OCI-LY3 (cell line): ENCODE measurements around the gene PEX10.

ENCODE experiments used
- H2AFZ ChIP-seq: fragments of 200-600, 300-600 bp; shearing (Covaris generic); 2 replicates; pipeline ENCODE4 v1.6.0; 2014; ENCODE audit warnings: antibody characterized with exemption, low read depth, low read length
- H3K27ac ChIP-seq: fragments of 200-600, 300-600 bp; sonication (generic); 2 replicates; pipeline ENCODE4 v1.5.1; 2014; ENCODE audit warnings: mild to moderate bottlenecking, low read length, moderate library complexity, mixed read lengths
- H3K27me3 ChIP-seq: fragments of 200-600, 300-600 bp; sonication (generic); 2 replicates; pipeline ENCODE4 v1.6.1; 2014; ENCODE audit warnings: low read depth, low read length, mixed read lengths
- H3K36me3 ChIP-seq: fragments of 200-600, 300-600 bp; sonication (generic); replicated peaks from 2 replicates; pipeline ENCODE3; 2014; ENCODE audit warnings: low read depth, low read length, mixed read lengths
- H3K4me1 ChIP-seq: fragments of 300-600, 200-600 bp; sonication (generic); 2 replicates; pipeline ENCODE4 v1.6.1; 2014; ENCODE audit warnings: low read length, mixed read lengths
- H3K4me2 ChIP-seq: fragments of 200-600, 300-600 bp; sonication (generic); 2 replicates; pipeline ENCODE4 v1.6.1; 2014; ENCODE audit warnings: low read length, mixed read lengths
- H3K4me3 ChIP-seq: fragments of 300-600, 200-600 bp; sonication (generic); 2 replicates; pipeline ENCODE4 v1.5.1; 2014; ENCODE audit warnings: antibody characterized with exemption, mild to moderate bottlenecking, low read length, moderate library complexity
- H3K79me2 ChIP-seq: fragments of 300-600, 200-600 bp; shearing (Covaris generic); 2 replicates; pipeline ENCODE4 v1.6.1; 2014; ENCODE audit warnings: mild to moderate bottlenecking, low read length, mixed read lengths
- H3K9ac ChIP-seq: fragments of 300-600, 200-600 bp; shearing (Covaris generic); 2 replicates; pipeline ENCODE4 v1.6.0; 2014; ENCODE audit warnings: mild to moderate bottlenecking, low read length, moderate library complexity
- H3K9me3 ChIP-seq: fragments of 200-600, 300-600 bp; shearing (Covaris generic); 2 replicates; pipeline ENCODE4 v1.6.1; 2014; ENCODE audit warnings: low read length, mixed read lengths; ENCODE audit not compliant: insufficient read depth
- H4K20me1 ChIP-seq: fragments of 200-600, 300-600 bp; sonication (generic); 2 replicates; pipeline ENCODE4 v1.6.1; 2016; ENCODE audit warnings: low read length, mixed read lengths; ENCODE audit not compliant: insufficient read depth
- CTCF ChIP-seq: fragments of 200-600, 300-600 bp; sonication (generic); IDR thresholded peaks from 2 replicates; pipeline ENCODE4 v1.5.1; 2014; ENCODE audit warnings: antibody characterized with exemption, low read length, low read depth
- EZH2phosphoT487 ChIP-seq: fragments of 200-600 bp; shearing (Covaris generic); IDR thresholded peaks from 2 replicates; pipeline ENCODE4 v1.6.1; 2018; ENCODE audit warnings: antibody characterized with exemption, mixed run types, low read depth

PEX10 gene

GRCh38 chr1:2391931-2392509 lies 20.3 kb downstream of the PEX10 start:
- H3K4me3 ChIP-seq = peak overlapping the region; percentile 99
- H2AFZ ChIP-seq = no peak overlapping the region
- no peaks in the 10 kb centered on the region for H3K27me3 ChIP-seq
- peaks cover 20% of the 10 kb centered on the region for H3K4me1 ChIP-seq
- H3K4me2 ChIP-seq = peak overlapping the region; percentile 98
- H3K27ac ChIP-seq = peak overlapping the region; percentile 31; the same call in 1 of the 2 replicates
- peaks cover 27% of the 10 kb centered on the region for H3K36me3 ChIP-seq
- peaks cover 57% of the 10 kb centered on the region for H3K79me2 ChIP-seq
- H3K9ac ChIP-seq = peak overlapping the region; percentile 92
- H3K9me3 ChIP-seq = no peaks in the 10 kb centered on the region
- H4K20me1 ChIP-seq = 0 out of 2 replicates have a peak, but pooled peaks cover 3% of the 10 kb centered on the region
- TF ChIP-seq CTCF = no peak
- TF ChIP-seq EZH2phosphoT487 = no peak

- H3K4me2 ChIP-seq = peak within 1 kb of the TSS; percentile 98
- H3K27ac ChIP-seq = peak within 1 kb of the TSS; percentile 31; the same call in 1 of the 2 replicates
- H3K36me3 ChIP-seq = peaks cover 22% of the 10 kb centered on the region
- H3K4me1 ChIP-seq = peaks cover 20% of the 10 kb centered on the region
- no peaks in the 10 kb centered on the region for H3K9me3 ChIP-seq
- TF ChIP-seq EZH2phosphoT487 = no peak
- TF ChIP-seq CTCF = no peak
- peak within 1 kb of the TSS; percentile 99 for H3K4me3 ChIP-seq
- H3K27me3 ChIP-seq = no peaks in the 10 kb centered on the region
- H3K79me2 ChIP-seq = peaks cover 57% of the 10 kb centered on the region
- no peak within 1 kb of the TSS for H2AFZ ChIP-seq
- H3K9ac ChIP-seq = peak within 1 kb of the TSS; percentile 92
- H4K20me1 ChIP-seq = 0 out of 2 replicates have a peak, but pooled peaks cover 3% of the 10 kb centered on the region
Measured at GRCh38 chr1:2391041-2391930, 21.1 kb downstream of the PEX10 start, which contains the start of the genes MORN1 and RER1. MORN1 (minus strand) TSS chr1:2391554; CDS start chr1:2391533, 21 bp downstream. RER1 (plus strand) TSS chr1:2391841; CDS start chr1:2395791, 3,950 bp downstream.

GRCh38 chr1:2389644-2390043 lies 22.7 kb downstream of the PEX10 start:
- no peak overlapping the region for H3K9ac ChIP-seq

More at GRCh38 chr1:2389644-2390043, 22.7 kb downstream of the PEX10 start:
- Histone ChIP-seq H3K4me3 (0 out of 2 replicates have a peak overlapping the region, but pooled peaks have one; percentile 87), H4K20me1 (0 out of 2 replicates have a peak, but pooled peaks cover 3% of the 10 kb centered on the region), H3K4me1 (peaks cover 20% of the 10 kb centered on the region), H2AFZ (no peak overlapping the region), H3K27ac (no peak overlapping the region), H3K79me2 (peaks cover 45% of the 10 kb centered on the region), H3K9me3 (no peaks in the 10 kb centered on the region), H3K36me3 (peaks cover 11% of the 10 kb centered on the region), H3K4me2 (peak overlapping the region; percentile 76), H3K27me3 (no peaks in the 10 kb centered on the region)
- TF ChIP-seq CTCF (no peak), EZH2phosphoT487 (no peak)
